ENCODE results near the gene RNF39. TPM values are rescaled to one million over a fixed set of nuclear protein-coding genes. Genes with fewer than 3 reads are reported as not detected.
"Not testable (repeated sequence)": the region's sequence is repeated elsewhere in the genome, so short reads cannot be mapped to it uniquely, and the experiment has no call there.

Gene RNF39
- total RNA-seq, 1 donor from 2014 or later: not detected

DNA sequence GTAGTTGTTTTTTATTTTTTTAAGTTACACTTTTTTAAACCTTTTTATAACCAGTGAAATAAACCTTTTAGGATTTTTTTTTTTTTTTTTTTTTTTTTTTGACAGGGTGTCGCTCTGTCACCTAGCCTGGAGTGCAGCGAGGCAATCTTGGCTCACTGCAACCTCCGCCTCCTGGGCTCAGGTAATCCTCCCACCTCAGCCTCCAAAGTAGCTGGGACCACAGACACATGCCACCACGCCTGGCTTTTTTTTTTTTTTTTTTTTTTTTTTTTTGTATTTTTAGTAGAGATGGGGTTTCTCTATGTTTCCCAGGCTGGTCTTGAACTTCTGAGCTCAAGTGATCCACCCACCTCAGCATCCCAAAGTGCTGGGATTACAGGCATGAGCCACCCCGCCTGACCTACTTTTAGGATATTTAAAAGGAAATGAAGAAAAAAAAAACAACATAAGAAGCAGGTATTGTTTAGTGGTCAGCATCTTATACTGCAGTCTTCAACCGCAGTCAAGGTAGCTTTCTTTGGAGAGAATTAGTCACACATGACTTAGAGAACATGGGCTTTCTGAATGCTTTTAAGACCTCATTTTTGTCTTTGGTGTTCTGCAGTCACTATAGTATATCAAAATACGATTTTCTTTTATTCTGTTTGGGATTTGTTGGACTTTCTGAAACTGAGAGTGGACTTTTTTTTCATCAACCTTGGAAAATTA lies 12.9 kb downstream of the RNF39 start:
- no peak for DNase-seq (ENCODE audit: low spot score)

DNA sequence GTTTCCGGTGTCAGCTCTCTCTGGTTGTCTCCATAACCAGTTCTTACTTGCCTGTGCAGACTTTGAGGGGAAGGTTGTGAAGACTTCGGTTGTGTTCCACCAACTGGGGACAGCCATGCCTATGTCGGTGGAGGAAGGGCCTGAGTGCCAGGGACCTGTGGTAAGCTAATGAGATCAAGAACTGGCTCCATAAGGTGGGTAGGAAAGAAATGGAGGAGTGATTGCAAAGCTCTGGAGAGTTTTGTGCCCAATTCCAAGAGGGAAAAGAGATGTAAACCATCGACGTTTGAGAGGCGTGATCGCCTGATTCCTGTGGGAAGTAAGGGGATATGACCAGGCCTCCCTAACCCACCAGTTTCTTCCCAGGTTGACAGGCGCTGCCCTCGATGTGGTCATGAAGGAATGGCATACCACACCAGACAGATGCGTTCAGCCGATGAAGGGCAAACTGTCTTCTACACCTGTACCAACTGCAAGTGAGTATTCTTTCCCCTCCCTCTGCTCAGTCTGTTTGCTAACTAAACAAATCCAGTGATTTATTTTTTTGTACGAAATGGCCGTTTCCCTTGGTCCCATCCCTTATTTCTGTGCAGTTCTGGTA lies 13.6 kb downstream of the RNF39 start:
- DNase-seq (ENCODE audit: low spot score): no peak

DNA sequence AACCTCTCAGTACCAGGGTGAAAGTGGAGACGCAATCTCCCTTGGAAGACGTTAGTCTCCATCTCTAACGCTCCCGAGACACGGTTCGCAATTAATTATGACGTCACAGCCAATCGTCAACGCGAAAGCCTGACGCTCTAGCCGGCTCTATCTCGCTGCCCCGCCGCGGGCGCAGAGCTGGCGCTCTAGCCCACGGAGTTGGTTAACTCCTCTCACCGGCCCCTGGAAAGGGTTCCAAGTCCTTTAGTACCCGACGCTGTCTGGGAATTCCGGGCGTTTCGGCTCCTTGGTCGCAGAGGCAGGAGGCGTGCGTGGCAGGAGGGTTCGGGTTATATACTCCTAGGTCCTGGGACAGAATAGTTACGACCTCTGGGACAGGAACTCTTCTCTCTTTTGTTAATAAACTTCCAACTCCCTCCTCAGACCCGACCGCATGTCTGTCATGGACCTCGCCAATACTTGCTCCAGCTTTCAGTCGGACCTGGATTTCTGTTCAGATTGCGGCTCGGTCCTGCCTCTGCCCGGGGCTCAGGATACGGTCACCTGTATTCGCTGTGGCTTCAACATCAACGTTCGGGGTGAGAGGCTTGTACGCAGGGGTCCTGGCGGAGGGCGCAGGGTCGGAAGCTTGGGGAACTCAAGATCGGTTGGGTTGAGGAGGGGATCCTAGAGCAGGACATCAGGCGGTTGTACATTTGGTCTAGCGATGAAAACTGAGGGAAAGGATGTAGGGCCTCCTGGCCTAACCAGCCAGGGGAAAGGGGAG lies 14.3 kb downstream of the RNF39 start, which contains the start of gene POLR1H:
TSS of gene POLR1H (plus strand) at position 174 of the 766 bp plus-strand sequence. CDS start at position 434, 260 bp downstream.
- DNase-seq (ENCODE audit: low spot score): peak; percentile 97

DNA sequence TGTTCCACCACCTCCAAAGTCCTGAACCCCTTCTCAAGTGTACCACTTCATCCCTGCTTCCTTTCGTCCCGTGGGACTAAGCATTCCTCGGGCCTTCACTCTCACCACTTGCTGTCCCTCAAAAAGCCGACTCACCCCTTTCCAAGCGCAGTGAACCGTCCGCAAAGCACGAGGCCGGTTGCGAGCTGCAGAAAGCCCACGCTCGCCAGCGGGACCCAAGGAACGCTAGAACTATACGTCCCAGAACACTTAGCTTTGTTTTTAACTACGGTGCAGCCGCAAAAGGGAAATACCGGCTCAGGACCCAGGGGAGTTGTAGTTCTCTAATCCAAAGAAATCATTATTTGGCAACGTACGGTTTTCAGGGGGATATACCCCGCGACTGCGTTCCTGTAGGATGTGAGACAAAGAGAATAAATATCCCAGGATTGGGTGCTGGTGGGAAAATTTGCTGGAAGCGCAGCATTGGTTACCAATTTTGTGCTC lies 14.9 kb downstream of the RNF39 start:
- no peak for DNase-seq (ENCODE audit: low spot score)

DNA sequence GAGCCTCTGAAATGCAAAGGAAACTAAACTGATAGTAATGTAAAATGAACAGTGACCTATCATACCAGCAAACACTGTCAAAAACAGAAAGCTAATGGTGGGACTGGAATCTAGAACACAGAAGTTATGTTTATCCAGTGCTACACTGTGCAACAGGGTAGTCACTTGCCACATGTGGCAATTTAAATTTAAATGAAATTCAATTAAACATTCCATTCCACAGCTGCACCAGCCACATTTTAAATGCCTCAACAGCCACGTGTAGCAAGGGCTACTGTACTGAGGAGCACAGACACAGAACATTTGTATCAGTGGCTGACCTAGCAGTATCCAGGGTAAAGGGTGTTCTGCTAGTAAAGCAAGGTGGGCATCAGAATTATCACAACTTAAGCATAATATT lies 20.1 kb downstream of the RNF39 start:
- DNase-seq (ENCODE audit: low spot score): no peak

DNA sequence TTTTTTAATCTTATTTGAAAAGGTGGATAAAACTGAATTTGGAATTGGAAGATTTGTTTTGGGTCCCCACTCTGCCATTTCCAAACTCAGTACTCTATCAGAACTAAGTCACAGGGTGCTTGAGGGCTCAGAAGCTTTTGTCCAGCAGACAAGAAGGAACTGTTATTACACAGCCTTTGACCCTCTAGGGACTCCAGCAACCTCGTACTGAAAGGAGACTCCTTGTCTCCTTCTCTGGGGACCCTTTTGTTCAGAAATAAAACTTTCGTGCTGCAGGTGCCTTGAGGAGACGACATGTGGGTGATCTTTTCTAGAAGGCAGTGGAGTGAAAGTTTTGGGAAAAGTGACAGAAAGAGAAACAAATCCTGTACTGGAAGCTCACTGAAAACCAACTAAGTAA lies 21.9 kb downstream of the RNF39 start:
- no peak for DNase-seq (ENCODE audit: low spot score)

DNA sequence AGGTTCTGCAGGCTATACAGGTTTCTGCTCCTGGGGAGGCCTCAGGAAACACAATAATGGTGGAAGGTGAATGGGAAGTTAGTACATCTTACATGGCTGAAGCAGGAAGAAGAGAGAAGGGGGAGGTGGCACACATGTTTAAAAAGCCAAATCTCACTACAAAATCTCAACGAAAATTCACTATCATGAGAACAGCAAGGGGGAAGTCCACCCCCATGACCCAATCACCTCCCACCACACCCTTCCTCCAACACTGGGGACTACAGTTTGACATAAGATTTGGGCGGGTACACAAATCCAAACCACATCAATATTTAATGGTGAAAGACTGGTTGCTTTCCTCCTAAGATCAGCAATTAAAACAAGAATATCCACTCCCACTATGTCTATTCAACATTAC lies 28.3 kb downstream of the RNF39 start:
- DNase-seq (ENCODE audit: low spot score): no peak

DNA sequence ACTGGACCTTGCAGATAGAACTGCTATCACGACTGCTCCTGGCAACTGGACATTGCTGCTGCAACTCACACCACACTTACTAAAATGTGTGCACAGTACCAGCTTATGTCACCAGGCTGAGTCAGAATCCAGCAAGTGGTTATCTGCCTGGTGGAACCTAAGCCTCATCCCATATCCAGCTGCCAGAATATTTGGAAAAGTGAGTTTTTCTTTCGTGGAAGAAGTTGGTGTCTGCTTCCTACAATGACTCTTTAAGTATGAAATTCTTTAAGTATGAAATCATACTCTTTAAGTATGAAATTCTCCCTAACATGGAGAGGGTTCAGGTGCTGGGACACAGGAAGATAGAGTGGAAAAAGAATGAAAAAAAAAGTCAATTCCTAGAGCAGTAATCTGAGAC lies 30.9 kb downstream of the RNF39 start:
- DNase-seq (ENCODE audit: low spot score): no peak

DNA sequence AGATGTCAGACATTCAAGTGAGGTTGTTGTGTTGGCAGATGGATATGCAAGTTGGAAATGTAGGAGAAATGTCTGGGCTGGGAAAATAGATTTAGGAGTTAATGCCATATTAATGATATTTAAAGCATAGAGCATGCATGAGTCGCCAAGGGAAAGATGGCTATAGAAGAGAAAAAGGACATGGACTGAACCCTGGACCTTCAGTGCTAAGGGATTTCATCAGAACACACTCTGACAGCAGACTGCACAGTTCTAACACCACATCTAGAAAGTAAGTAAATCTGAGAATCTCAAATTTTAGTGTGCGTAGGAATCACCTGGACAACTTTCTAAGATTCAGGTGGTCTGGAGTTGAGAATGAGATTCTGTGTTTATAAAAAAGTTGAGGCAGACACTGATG lies 31.8 kb downstream of the RNF39 start:
- DNase-seq (ENCODE audit: low spot score): no peak

DNA sequence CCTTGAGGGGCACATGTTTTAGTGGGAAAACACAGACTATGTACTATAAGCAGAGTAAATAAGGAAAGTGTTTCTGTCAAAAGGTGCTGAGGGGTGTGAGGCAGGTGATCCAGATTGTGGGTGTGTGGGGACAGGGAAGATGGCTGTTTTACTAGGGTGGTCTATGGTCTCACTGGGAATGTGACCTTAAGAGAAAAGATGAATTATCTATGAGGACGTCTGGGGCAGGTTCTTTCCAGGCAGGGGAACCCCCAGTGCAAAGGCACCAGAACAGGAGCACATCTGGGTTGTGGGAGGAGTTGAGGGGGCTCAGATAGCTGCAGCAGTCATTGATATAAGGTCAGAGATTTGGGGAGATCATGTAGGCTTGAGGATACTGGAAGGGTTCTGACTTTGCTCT lies 32.7 kb downstream of the RNF39 start:
- no peak for DNase-seq (ENCODE audit: low spot score)

DNA sequence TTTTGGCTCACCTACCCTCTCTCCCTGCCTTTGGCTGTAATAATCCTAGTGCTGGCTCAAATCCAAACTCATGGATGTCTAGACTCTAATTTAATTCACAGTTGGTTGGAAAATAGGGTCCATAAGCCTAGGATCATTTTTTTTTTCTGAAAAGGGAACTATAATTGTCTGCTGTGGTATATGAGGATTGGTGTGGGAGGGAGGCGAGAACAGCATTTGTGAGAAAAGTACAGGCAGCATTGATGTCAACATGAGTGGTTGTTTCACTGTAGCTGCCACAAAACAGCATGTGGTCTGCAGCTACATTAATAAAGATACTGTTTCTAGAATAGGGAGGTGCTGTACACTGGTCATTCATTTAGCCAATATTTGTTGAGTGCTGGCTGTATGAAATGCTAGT lies 33.1 kb downstream of the RNF39 start:
- no peak for DNase-seq (ENCODE audit: low spot score)

DNA sequence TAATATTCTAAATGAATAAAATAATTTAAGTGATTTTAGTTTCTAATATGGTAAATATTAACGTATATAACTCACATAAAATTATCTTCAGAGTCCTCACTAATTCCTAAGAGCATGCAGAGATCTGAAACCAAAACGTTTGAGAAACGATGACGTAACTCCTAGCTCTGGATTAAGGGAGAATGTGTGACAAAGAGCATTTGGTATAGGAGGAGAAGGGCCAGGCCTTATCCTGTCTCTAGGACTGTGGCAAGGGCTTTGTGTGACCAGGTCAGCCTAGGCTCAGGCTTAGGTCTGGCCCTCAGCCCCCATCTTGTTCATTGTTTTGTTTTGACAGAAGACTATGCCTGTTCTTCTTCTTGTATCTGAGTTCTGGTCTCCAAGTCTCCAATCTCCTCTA lies 33.7 kb downstream of the RNF39 start:
- no peak for DNase-seq (ENCODE audit: low spot score)

DNA sequence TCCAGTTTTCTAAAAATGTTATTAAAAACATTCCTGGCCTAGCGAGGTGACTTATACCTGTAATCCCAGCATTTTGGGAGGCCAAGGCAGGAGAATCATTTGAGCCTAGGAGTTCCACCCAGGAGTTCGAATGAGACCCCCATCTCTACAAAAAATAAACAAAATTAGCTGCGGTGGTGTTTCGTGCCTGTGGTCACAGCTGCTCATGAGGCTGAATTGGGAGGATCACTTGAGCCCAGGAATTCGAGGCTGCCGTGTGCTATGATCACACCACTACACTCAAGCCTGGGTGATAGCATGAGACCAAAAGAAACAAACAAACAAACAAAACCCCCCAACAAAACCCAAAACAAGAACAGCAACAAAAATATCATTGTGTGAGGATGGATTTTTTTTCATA lies 34.3 kb downstream of the RNF39 start:
- DNase-seq (ENCODE audit: low spot score): no peak

DNA sequence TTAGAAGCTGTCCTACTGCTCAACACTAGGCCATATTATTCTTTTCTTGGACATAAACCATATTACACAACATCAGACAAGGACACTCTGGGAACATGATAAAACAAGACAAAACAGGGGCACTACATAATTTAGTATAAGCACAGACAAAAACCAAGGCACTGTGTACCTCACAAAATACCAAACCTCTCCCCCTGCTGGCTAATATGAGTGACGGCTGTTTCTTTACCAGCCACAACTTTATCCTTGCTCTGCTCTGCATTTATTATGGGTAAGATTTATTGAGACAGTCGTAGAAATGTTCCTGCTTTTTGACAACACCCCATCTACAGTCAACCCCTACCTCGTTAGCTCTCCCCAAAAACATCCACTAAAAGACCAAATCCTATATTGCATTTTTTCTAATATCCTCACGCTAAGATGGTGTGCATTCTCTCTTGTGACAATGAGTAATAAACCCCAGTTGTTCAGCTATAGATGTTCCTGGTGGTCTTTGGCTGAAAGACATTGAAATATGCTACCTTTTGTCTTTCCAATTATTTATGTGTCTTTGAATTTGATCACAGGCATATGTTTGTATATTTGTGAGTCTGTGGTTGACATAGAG lies 38.3 kb downstream of the RNF39 start:
- DNase-seq (ENCODE audit: low spot score): no peak

DNA sequence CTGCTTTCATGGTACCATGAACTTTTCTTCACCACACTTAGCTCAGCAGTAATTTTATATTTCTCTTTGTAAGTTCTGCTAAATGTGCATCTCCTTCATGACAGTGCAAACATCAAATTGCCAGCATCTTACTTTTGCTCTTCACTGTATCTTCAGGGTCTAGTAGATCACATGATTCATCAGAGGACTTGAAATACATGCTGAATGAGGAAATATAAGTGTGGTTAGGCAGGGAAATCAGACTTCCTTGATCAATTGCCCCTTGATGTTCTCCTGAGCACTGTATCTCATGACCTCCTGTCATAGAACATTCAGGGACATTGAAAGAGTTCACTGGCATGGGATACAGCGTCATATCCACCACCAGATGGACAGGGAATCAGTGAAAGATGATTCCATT lies 39.8 kb downstream of the RNF39 start:
- no peak for DNase-seq (ENCODE audit: low spot score)

DNA sequence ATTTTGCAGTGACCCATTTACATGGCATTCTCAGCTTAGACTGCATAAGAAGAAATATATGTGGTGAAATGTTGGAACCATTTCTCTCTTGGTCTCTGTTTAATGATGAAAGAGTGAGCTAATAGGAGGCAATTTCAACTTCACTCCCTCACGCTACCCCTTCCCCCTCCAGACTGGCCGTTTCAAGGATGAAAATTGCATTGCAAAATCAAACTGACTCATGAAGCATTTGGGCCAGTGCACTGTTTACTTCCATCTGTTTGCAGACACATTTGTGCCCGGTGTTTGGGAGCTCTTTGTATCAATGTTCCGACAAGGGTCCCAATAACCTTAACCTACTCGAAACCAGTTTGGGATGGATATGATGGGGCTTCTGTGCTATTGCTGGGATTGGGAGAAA lies 42.1 kb downstream of the RNF39 start:
- not testable (repeated sequence) for DNase-seq (ENCODE audit: low spot score)

DNA sequence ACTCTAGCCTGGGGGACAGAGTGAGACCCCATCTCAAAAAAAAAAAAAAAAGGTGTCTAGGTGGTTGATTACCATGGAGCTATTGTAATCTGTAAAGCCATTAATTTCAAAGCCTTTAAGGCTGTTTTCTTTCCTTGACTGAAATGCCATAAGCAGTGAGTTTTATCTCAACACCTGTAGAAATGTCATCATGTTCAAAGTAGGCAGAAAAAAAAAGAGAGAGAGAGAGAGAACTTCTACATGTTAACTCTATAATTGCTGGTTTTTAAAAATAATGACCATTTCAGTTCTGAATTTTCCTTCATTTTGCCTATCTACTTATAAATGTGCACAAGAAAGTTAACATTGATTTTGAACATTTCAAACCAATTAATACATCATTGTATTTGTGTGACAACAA lies 44.2 kb downstream of the RNF39 start:
- DNase-seq (ENCODE audit: low spot score): no peak

DNA sequence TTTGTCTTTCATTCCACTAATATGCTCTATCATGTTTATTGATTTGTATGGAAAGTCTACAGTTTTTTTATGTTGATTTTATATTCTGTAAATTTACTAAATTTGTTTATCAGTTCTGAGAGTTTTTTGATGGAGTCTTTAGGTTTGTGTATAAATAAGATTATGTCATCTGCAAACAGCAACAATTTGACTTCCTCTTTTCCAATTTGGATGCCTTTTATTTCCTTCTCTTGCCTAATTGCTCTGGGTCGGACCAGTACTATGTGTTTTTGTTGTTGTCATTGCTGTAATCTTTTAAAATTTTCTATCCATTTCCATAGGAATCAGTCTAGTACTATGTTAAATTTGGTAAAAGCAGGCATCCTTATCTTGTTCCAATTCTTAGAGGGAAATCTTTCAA lies 46.0 kb downstream of the RNF39 start:
- DNase-seq (ENCODE audit: low spot score): no peak

DNA sequence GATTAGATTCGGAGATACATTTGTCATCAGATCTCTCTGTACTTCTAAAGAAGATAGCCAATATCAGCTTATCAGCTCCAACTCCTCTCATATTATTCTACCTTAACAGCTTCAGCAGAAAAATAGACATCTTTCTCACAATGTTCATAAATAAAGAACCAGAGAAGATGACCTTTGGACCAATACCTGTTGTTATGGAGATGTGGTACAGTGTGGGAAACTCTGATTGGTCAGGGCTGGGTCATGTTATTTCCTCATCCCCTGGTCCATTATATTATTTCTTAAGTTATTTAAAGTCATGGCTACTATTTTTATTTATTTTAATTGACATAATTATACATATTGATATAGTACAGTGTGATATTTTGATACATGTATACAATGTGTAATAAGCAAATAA lies 50.4 kb downstream of the RNF39 start:
- DNase-seq (ENCODE audit: low spot score): no peak

DNA sequence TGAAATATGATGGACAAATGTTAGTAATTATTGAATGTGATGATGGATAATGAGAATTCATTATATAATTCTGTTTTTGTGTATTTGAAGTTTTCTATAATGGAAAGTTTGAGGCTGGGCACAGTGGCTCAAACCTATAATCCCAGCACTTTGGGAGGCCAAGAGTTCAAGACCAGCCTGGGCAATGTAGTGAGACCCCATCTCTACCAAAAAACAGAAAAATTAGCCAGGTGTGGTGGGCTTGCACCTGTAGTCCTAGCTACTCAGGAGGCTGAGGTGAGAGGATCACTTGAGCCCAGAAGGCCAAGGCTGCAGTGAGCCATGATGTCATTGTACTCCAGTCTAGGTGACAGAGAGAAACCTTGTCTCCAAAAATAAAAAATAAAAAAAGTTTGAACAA lies 52.9 kb downstream of the RNF39 start:
- not testable (repeated sequence) for DNase-seq (ENCODE audit: low spot score)

DNA sequence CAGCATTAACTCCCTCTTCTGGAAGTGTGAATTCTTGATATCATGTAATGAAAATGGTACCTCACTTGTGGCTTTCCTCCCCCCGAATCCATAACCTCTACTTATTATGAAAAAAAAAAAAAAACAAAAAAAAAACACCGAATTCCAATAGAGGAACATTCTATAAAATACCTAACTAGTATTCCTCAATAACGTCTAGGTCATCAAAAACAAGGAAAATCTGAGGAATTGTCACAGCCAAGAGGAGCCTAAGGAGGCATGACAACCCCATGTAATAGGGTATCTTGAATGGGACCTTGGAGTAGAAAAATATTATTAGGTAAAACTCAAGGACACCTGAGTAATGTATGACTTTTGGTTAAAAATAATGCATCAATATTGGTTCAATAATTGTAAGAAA lies 53.4 kb downstream of the RNF39 start:
- DNase-seq (ENCODE audit: low spot score): no peak

DNA sequence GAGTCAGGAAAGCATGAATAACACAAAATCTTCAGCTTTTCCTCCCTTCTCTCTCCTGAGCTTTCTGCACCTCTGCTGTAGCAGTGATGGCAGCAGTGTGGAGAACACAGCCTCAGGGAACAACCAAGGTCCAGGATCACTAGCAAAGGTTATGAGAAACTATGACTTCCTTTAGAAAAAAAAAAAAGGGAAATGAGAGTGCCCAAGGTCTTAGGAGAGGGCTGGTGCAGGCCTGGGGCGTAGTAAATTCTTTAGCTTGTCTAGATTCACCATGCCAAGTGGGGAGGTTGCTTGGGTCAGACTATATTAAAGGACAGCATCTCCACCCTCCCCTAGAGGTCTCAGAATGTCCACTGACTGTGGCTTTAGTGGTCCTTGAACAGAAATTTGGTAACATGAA lies 54.9 kb downstream of the RNF39 start:
- DNase-seq (ENCODE audit: low spot score): no peak
